Astrocyte of the spinal cord (primary cell): ENCODE data around the gene PRRC2A.

Source experiments
- DNase-seq: peaks from one replicate; pipeline ENCODE4 v3.0.0; 2011; ENCODE audit warnings: low read depth, low spot score
- H3K4me3 ChIP-seq: 2 replicates; pipeline ENCODE4 v1.5.1; 2011; ENCODE audit warnings: low read depth, mild to moderate bottlenecking, low read length, moderate library complexity
- CTCF ChIP-seq: IDR thresholded peaks from 2 replicates; pipeline ENCODE4 v1.5.1; 2012; ENCODE audit warnings: low read depth, mild to moderate bottlenecking, low read length, inconsistent platforms
- in situ Hi-C: cut with HindIII; loops from 2 replicates; pipeline ENCODE4 v1.10.0; 2017; ENCODE audit warnings: low sequenced_read_pairs

PRRC2A gene

DNA sequence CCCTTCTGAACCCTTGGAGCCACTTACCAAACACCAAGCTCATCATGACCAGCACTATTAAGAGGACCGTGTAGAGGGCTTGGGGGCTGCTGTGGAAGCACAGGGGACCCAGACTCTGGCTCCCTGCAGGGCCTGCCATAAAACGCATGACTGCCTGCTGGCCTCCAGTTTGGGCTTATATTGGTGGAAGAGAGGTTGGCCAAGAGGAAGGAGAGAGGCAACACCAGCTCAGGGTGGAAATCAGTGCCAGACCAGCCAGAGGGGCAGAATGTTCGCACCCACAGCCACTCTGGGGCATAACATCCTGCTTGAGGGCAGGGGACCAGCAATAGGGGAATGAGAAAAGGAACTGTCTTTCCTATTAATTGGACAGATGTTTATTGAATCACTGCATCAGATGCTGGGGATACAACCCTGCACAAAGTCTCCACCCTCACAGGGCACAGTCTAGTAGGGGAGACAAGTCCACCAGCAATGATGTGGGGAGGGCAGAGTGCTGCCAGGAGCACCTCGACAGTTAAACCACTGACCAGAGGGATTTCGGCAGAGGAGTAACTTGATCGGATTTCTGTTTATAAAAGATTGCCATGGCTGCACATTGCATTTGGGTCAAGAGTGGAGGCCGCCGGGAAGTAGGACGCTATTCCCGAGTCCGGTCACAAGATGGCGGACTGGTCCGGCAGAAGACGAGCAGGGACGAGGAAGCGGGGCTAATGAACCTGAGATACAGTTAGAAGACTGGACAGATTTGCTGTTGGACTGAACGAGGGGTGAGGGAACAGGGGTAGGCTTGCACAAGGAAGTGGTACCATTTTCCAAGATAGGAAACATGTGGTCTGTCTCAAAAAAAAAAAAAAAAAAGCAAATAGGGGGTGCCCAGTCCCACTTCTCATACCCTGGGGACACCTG is 60.0 kb downstream of the PRRC2A start, which contains the start of gene LY6G5C:
LY6G5C (minus strand) TSS at position 842 of the 909 bp plus-strand sequence; CDS start at position 148, 694 bp downstream.
- peak within 1 kb of the TSS; percentile 35 for H3K4me3 ChIP-seq
- in situ Hi-C loops = no loop called here
- peak; percentile 91 for DNase-seq
- TF ChIP-seq CTCF = peak; percentile 71

GRCh38 chr6:31681135-31681671 is 60.7 kb downstream of the PRRC2A start:
- in situ Hi-C loops = no loop called here
- DNase-seq = no peak
- H3K4me3 ChIP-seq = peak overlapping the region; percentile 35
- no peak for TF ChIP-seq CTCF

DNA sequence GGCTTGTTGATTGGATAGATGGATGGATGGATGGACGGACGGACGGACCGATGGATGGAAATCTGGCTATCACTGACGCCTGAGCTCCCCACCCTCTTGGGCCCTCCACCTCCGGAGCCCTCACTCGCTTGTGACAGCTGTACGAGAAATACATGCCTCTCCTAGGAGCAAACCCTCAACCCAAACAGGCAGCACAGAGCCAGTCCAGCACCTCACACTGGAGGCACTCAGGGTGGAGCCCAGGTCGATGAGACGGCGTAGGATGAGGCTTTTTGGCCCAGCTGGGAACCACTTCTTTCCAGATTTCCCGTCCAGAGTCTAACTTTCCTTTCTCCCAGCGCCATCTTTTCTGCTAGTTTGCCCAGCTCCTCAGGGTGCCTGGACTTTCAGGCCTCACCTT is 63.1 kb downstream of the PRRC2A start:
- no peak for TF ChIP-seq CTCF
- in situ Hi-C loops = no loop called here
- no peak overlapping the region for H3K4me3 ChIP-seq
- DNase-seq = no peak

GRCh38 chr6:31686483-31686882 is 66.0 kb downstream of the PRRC2A start:
- H3K4me3 ChIP-seq = no peak overlapping the region
- TF ChIP-seq CTCF = no peak
- DNase-seq = no peak
- in situ Hi-C loops = no loop called here

- no peak overlapping the region for H3K4me3 ChIP-seq
- DNase-seq = no peak
- in situ Hi-C loops = no loop called here
- no peak for TF ChIP-seq CTCF
Observed at GRCh38 chr6:31687321-31687720, 66.8 kb downstream of the PRRC2A start.
